KMS-11 (cell line): Measurements from ENCODE around the gene MYO7B.

Source experiments
- H2AFZ ChIP-seq: fragments of 200-600 bp; sonication (generic); 2 replicates; pipeline ENCODE4 v1.6.1; 2016; ENCODE audit warnings: antibody characterized with exemption, mixed run types, low read depth
- H3K27ac ChIP-seq: fragments of 200-600 bp; sonication (generic); 2 replicates; pipeline ENCODE4 v1.6.1; 2016; ENCODE audit warnings: mild to moderate bottlenecking, mixed run types
- H3K27me3 ChIP-seq: fragments of 200-600 bp; sonication (generic); 2 replicates; pipeline ENCODE4 v1.6.1; 2017; ENCODE audit warnings: mild to moderate bottlenecking, low read depth, mixed run types, moderate library complexity; ENCODE audit not compliant: insufficient read depth
- H3K36me3 ChIP-seq: fragments of 200-600 bp; sonication (generic); 2 replicates; pipeline ENCODE4 v1.6.1; 2017; ENCODE audit warnings: mild to moderate bottlenecking, mixed run types; ENCODE audit not compliant: insufficient read depth
- H3K4me1 ChIP-seq: fragments of 200-600 bp; sonication (generic); 2 replicates; pipeline ENCODE4 v1.6.1; 2016; ENCODE audit warnings: mild to moderate bottlenecking, low read depth, mixed run types; ENCODE audit not compliant: poor library complexity, severe bottlenecking
- H3K4me2 ChIP-seq: fragments of 200-600 bp; sonication (generic); 2 replicates; pipeline ENCODE4 v1.7.0; 2016; ENCODE audit warnings: mild to moderate bottlenecking, mixed run types
- H3K4me3 ChIP-seq: fragments of 200-600 bp; sonication (generic); IDR thresholded peaks from 2 replicates; pipeline ENCODE4 v1.6.1; 2017; ENCODE audit warnings: low read depth, low read length, mixed read lengths; ENCODE audit not compliant: insufficient read depth
- H3K79me2 ChIP-seq: fragments of 200-600 bp; sonication (generic); 2 replicates; pipeline ENCODE4 v1.6.1; 2016; ENCODE audit warnings: low read depth, mixed run types; ENCODE audit not compliant: insufficient read depth
- H3K9ac ChIP-seq: fragments of 200-600 bp; sonication (generic); 2 replicates; pipeline ENCODE4 v1.6.1; 2016; ENCODE audit warnings: mild to moderate bottlenecking, mixed run types
- H4K20me1 ChIP-seq: fragments of 200-600 bp; sonication (generic); 2 replicates; pipeline ENCODE4 v1.6.1; 2016; ENCODE audit warnings: mild to moderate bottlenecking, mixed run types; ENCODE audit not compliant: insufficient read depth
- TF ChIP-seq, protein P1 (sequence below): fragments of 200-600 bp; sonication (generic); conservative IDR thresholded peaks from 2 replicates; pipeline ENCODE4 v1.6.1; 2017; ENCODE audit warnings: low read depth, mild to moderate bottlenecking, antibody characterized with exemption, low read length, moderate library complexity, mixed read lengths

MYO7B gene

DNA sequence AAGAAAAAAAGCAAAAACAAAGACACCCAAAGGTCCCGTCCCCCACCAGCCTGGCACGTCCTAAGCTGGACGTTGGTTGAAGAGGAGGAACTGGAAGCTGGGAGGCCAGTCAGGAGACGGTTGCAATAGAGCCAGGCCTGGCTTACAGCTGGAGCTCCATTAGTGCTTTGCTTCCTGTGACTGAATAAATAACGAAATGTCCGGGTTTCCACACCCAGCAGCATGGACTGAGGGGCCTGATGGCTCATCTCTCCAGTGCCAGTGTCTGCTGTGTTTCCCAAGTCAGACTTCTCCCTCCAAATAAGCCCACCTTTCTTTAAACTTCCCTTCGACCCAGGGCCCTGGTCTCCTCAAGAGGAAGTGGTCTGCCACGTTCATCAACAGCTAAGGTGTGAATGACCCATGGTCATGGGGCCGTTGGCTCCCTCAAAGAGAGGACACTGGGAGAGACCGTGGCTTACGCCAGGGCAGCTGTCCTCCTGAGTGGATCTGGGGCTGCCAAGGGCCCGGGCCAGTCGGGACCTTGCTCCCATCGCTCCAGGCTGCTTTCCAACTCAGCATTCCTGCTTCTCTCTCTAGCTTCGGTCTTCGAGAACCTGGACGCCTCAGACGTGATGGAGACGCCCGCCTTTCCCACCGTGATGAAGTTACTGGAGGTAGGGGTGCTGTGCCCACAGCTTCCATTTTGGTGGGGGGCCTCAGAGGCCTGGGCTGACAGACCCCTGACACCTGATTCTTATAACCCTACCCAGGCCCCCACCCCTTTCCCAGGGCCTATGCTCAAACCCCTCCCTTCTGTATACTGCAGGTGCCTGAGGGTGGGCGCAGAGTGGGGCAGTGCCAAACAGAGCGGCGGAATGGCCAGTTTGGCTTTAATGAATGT lies 44.9 kb downstream of the MYO7B start:
- no peak overlapping the region for H3K9ac ChIP-seq
- no peaks in the 10 kb centered on the region for H4K20me1 ChIP-seq
- H3K4me1 ChIP-seq = no peaks in the 10 kb centered on the region
- no peaks in the 10 kb centered on the region for H3K79me2 ChIP-seq
- no peak overlapping the region for H3K27ac ChIP-seq
- H3K27me3 ChIP-seq = no peaks in the 10 kb centered on the region
- H3K4me2 ChIP-seq = no peak overlapping the region
- H3K36me3 ChIP-seq = no peaks in the 10 kb centered on the region
- H3K4me3 ChIP-seq = no peak overlapping the region
- TF ChIP-seq, protein P1, sequence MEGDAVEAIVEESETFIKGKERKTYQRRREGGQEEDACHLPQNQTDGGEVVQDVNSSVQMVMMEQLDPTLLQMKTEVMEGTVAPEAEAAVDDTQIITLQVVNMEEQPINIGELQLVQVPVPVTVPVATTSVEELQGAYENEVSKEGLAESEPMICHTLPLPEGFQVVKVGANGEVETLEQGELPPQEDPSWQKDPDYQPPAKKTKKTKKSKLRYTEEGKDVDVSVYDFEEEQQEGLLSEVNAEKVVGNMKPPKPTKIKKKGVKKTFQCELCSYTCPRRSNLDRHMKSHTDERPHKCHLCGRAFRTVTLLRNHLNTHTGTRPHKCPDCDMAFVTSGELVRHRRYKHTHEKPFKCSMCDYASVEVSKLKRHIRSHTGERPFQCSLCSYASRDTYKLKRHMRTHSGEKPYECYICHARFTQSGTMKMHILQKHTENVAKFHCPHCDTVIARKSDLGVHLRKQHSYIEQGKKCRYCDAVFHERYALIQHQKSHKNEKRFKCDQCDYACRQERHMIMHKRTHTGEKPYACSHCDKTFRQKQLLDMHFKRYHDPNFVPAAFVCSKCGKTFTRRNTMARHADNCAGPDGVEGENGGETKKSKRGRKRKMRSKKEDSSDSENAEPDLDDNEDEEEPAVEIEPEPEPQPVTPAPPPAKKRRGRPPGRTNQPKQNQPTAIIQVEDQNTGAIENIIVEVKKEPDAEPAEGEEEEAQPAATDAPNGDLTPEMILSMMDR = no peak
- H2AFZ ChIP-seq = no peak overlapping the region

DNA sequence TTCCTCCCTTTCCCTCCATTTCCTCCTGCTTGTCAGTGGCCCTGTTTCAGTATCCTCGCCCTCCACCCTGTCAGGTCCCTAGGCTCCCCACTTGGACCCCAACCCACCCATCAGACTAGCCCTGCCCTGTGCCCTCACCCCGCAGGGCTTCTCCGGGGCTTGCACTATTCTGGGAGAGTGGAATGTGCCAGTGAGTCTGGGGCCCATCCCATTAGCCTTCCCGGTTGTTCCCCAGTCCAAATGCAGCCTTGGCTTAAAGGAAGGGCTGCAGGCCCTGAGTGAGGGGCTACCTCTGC lies 45.5 kb downstream of the MYO7B start:
- no peak overlapping the region for H2AFZ ChIP-seq
- H3K4me1 ChIP-seq = no peaks in the 10 kb centered on the region
- H3K27ac ChIP-seq = no peak overlapping the region
- no peaks in the 10 kb centered on the region for H3K27me3 ChIP-seq
- H3K4me3 ChIP-seq = no peak overlapping the region
- no peak overlapping the region for H3K4me2 ChIP-seq
- H4K20me1 ChIP-seq = no peaks in the 10 kb centered on the region
- no peaks in the 10 kb centered on the region for H3K79me2 ChIP-seq
- H3K36me3 ChIP-seq = no peaks in the 10 kb centered on the region
- H3K9ac ChIP-seq = no peak overlapping the region
- TF ChIP-seq, protein P1 = no peak

GRCh38 chr2:127581516-127582490 lies 46.3 kb downstream of the MYO7B start:
- Histone ChIP-seq H2AFZ (no peak overlapping the region), H3K27me3 (no peaks in the 10 kb centered on the region), H3K4me3 (no peak overlapping the region), H3K9ac (no peak overlapping the region), H3K36me3 (no peaks in the 10 kb centered on the region), H3K79me2 (no peaks in the 10 kb centered on the region), H4K20me1 (no peaks in the 10 kb centered on the region), H3K4me2 (no peak overlapping the region), H3K4me1 (no peaks in the 10 kb centered on the region), H3K27ac (no peak overlapping the region)
- TF ChIP-seq, protein P1 = no peak

GRCh38 chr2:127582863-127583861 lies 47.7 kb downstream of the MYO7B start:
- H4K20me1 ChIP-seq = no peaks in the 10 kb centered on the region
- TF ChIP-seq, protein P1 = no peak
- H3K36me3 ChIP-seq = no peaks in the 10 kb centered on the region
- no peak overlapping the region for H3K4me2 ChIP-seq
- H3K79me2 ChIP-seq = no peaks in the 10 kb centered on the region
- H3K9ac ChIP-seq = no peak overlapping the region
- no peaks in the 10 kb centered on the region for H3K4me1 ChIP-seq
- no peak overlapping the region for H3K4me3 ChIP-seq
- no peak overlapping the region for H2AFZ ChIP-seq
- no peak overlapping the region for H3K27ac ChIP-seq
- no peaks in the 10 kb centered on the region for H3K27me3 ChIP-seq
